Neural crest cell (in vitro differentiated cells): ENCODE measurements around the gene ASB5. TPM values are rescaled to one million over a fixed set of nuclear protein-coding genes. Genes with fewer than 3 reads are reported as not detected.
A peak's percentile ranks its signal among the peaks of the same experiment; 100 is the strongest.

Experiments used
- DNase-seq: peaks from one replicate; pipeline ENCODE4 v3.0.0; 2021; ENCODE audit warnings: low read depth, mixed read lengths, low spot score
- H3K27ac Mint-ChIP-seq: one replicate; pipeline ENCODE4 v1.8.0; 2021; ENCODE audit warnings: mild to moderate bottlenecking, mixed read lengths; ENCODE audit not compliant: unreplicated experiment
- H3K27me3 Mint-ChIP-seq: 2 replicates; pipeline ENCODE4 v1.8.0; 2021; ENCODE audit warnings: low read depth, mild to moderate bottlenecking, mixed read lengths
- H3K36me3 Mint-ChIP-seq: 2 replicates; pipeline ENCODE4 v1.8.0; 2021; ENCODE audit warnings: low read depth, mild to moderate bottlenecking, mixed read lengths
- H3K4me1 Mint-ChIP-seq: 2 replicates; pipeline ENCODE4 v1.8.0; 2021; ENCODE audit warnings: mixed read lengths
- H3K4me3 Mint-ChIP-seq: one replicate; pipeline ENCODE4 v1.8.0; 2021; ENCODE audit warnings: mild to moderate bottlenecking, mixed read lengths
- H3K9me3 Mint-ChIP-seq: 2 replicates; pipeline ENCODE4 v1.8.0; 2021; ENCODE audit warnings: mixed read lengths
- total RNA-seq: library from RNA; stranded (reverse); gene quantifications from 2 replicates; pipeline ENCODE4 v1.2.1, GENCODE V29; 2021
- TF ChIP-seq, protein P1 (sequence below): fragments of 200-600 bp; sonication (generic); conservative IDR thresholded peaks from 2 replicates; pipeline ENCODE4 v1.5.0; 2021; ENCODE audit warnings: antibody characterized with exemption, mild to moderate bottlenecking

The ASB5 gene
- total RNA-seq, 1 donor from 2014 or later, result not detected

GRCh38 chr4:176209535-176209934 is 59.5 kb downstream of the ASB5 start:
- Mint-ChIP-seq H3K4me3 (no peak overlapping the region), H3K4me1 (no peaks in the 10 kb centered on the region), H3K27me3 (peaks cover 2% of the 10 kb centered on the region), H3K9me3 (peaks cover 3% of the 10 kb centered on the region), H3K36me3 (no peaks in the 10 kb centered on the region), H3K27ac (no peak overlapping the region)
- TF ChIP-seq, protein P1, sequence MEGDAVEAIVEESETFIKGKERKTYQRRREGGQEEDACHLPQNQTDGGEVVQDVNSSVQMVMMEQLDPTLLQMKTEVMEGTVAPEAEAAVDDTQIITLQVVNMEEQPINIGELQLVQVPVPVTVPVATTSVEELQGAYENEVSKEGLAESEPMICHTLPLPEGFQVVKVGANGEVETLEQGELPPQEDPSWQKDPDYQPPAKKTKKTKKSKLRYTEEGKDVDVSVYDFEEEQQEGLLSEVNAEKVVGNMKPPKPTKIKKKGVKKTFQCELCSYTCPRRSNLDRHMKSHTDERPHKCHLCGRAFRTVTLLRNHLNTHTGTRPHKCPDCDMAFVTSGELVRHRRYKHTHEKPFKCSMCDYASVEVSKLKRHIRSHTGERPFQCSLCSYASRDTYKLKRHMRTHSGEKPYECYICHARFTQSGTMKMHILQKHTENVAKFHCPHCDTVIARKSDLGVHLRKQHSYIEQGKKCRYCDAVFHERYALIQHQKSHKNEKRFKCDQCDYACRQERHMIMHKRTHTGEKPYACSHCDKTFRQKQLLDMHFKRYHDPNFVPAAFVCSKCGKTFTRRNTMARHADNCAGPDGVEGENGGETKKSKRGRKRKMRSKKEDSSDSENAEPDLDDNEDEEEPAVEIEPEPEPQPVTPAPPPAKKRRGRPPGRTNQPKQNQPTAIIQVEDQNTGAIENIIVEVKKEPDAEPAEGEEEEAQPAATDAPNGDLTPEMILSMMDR, result no peak
- DNase-seq, result no peak

DNA sequence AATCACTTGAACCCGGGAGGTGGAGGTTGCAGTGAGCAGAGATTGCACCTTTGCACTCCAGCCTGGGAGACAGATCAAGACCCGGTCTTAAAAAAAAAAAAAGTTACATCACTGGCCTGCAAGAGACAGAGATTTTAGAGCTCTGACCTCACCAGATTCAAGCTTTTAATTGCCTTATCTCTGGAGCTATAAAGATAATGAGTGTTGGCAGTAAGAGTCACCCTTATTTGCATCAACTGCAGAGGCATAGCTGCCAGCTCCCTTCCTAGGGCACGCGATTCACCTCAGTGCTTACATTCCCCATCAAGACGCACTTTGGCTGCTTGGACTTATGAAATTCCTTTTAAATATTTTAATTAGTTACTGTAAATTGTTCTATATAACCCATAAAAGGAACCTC is 61.2 kb downstream of the ASB5 start:
- Mint-ChIP-seq H3K4me3 (no peak overlapping the region), H3K36me3 (no peaks in the 10 kb centered on the region), H3K27ac (no peak overlapping the region), H3K4me1 (no peaks in the 10 kb centered on the region), H3K27me3 (peaks cover 2% of the 10 kb centered on the region), H3K9me3 (peaks cover 3% of the 10 kb centered on the region)
- DNase-seq, result no peak
- TF ChIP-seq, protein P1, result no peak

DNA sequence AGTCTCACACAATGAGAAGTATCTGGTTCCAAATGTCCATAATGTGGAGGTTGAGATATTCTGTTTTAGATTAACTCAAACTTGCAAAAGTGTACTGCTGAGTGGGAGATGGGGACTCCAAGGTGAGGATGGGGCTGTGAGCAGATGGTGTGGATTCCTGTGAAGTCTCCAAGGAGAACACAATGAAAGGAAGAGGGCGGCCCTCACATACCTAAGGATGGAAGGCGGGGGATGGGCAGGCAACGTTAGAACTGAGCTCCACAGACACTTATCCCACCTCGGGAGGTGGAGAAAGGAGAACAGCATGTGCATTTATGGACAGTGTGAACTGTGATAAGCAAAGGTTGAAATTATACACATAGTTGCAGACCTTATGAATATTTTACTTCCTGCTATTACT is 63.7 kb downstream of the ASB5 start:
- DNase-seq, result no peak
- TF ChIP-seq, protein P1, result no peak
- H3K27me3 Mint-ChIP-seq, result peaks cover 2% of the 10 kb centered on the region
- no peaks in the 10 kb centered on the region for H3K4me1 Mint-ChIP-seq
- H3K9me3 Mint-ChIP-seq, result no peaks in the 10 kb centered on the region
- H3K27ac Mint-ChIP-seq, result no peak overlapping the region
- H3K4me3 Mint-ChIP-seq, result no peak overlapping the region
- no peaks in the 10 kb centered on the region for H3K36me3 Mint-ChIP-seq

DNA sequence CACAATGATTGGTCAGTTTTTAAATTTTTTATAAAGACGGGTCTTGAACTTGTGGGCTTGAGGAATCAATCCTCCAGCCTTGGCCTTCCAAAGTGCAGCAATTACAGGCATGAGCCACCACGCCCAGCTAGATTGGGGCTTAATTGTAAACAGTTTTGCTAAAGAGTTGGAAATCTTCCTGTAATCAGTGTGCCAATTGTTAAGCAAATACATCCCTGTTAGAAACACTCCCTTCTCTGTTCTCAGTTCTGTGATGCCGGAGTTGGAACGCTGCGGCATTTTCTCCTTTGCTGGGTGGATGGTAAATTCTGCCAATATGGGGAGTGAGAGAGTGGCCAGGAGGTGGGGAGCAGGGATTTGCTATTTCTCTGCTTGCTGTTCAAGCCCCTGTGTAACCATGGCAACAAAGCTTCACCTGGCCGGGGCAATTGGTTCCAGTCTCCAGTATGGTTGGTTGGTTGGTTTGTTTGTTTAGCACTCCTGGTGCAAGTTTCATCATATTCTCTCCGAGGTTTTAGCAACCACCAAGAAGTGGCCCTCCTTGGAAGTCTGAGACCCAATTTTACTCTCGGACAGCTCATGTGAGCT is 70.6 kb downstream of the ASB5 start:
- Mint-ChIP-seq H3K27ac (no peak overlapping the region), H3K27me3 (peaks cover 16% of the 10 kb centered on the region), H3K4me3 (no peak overlapping the region), H3K36me3 (no peaks in the 10 kb centered on the region), H3K9me3 (peaks cover 4% of the 10 kb centered on the region), H3K4me1 (peaks cover 11% of the 10 kb centered on the region)
- TF ChIP-seq, protein P1, result no peak
- no peak for DNase-seq

DNA sequence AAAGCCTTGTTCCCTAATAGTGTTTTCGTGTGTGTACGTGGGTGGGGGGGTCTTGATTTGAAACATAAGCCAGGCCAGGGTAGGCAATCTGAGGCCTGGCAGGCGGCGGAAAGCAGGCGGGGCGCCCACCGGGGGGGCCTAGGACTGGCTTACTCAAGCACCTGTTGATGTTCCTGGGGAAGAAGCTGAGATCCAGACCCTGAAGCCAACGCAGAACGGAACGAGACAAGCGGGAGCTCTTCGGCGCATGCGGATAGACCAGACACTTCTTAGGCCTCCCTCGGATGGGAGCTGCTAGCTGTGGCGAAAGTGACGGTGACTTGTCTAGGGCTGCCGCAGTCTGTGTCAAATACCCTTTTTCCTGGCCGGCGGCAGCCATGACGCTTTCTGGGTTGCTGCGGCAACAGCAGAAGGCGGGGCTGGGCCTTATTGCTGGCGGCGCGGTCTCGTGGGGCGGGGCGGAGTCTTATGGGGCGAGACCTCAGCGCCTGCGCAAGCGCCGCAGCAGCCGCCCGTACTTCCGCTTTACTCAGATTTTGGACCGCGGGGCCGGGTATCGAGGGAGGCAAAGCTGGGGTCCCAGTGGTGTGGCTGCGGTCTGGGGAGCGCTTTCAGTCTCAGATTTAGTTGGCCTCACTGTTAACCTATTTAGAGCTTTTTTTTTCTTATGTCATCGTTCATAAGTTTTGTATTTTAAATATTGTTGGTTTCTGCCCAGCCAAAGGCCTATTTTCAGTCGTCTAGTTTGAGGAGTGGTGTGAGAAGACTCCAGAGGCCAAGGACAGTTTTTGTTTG is 73.6 kb downstream of the ASB5 start, which contains the start of gene SPATA4:
Gene SPATA4, minus strand, starts transcription at position 402 of the 795 bp plus-strand sequence. Its CDS starts 23 bp downstream, at position 379.
- peak within 1 kb of the TSS; percentile 94 for H3K4me3 Mint-ChIP-seq

More for the DNA sequence above, 73.6 kb downstream of the ASB5 start, which contains the start of gene SPATA4:
- Mint-ChIP-seq H3K36me3 (no peaks in the 10 kb centered on the region), H3K27ac (peak within 1 kb of the TSS; percentile 68), H3K27me3 (peaks cover 21% of the 10 kb centered on the region), H3K9me3 (peaks cover 4% of the 10 kb centered on the region), H3K4me1 (peaks cover 11% of the 10 kb centered on the region)
- TF ChIP-seq, protein P1, result no peak
- peak; percentile 89 for DNase-seq
